Trophoblast cell (in vitro differentiated cells and primary cell): ENCODE results near the gene ADGRF1.

ENCODE experiments used
- DNase-seq, 2 donors: peaks; one replicate each; pipeline ENCODE4 v3.0.0-alpha.2; 2016
- H2AFZ ChIP-seq: 2 replicates; pipeline ENCODE4 v1.6.1; 2013; ENCODE audit warnings: low read length, moderate library complexity, mild to moderate bottlenecking; ENCODE audit not compliant: insufficient read depth, poor library complexity
- H2AK5ac ChIP-seq: 2 replicates; pipeline ENCODE4 v1.6.1; 2013; ENCODE audit warnings: mild to moderate bottlenecking, low read length
- H2BK120ac ChIP-seq: 2 replicates; pipeline ENCODE4 v1.6.1; 2013; ENCODE audit warnings: low read length, mild to moderate bottlenecking, moderate library complexity; ENCODE audit not compliant: insufficient read depth, poor library complexity
- H2BK12ac ChIP-seq: 2 replicates; pipeline ENCODE4 v1.6.1; 2013; ENCODE audit warnings: mild to moderate bottlenecking, low read length, moderate library complexity
- H2BK5ac ChIP-seq: 2 replicates; pipeline ENCODE4 v1.6.1; 2013; ENCODE audit warnings: low read length, low read depth, moderate library complexity, mild to moderate bottlenecking; ENCODE audit not compliant: poor library complexity
- H3K14ac ChIP-seq: 2 replicates; pipeline ENCODE4 v1.6.1; 2013; ENCODE audit warnings: mild to moderate bottlenecking, low read length
- H3K18ac ChIP-seq: 2 replicates; pipeline ENCODE4 v1.6.1; 2013; ENCODE audit warnings: mild to moderate bottlenecking, low read length
- H3K23ac ChIP-seq: 2 replicates; pipeline ENCODE4 v1.6.1; 2013; ENCODE audit warnings: low read length
- H3K27ac ChIP-seq: 2 replicates; pipeline ENCODE4 v1.5.1; 2013; ENCODE audit warnings: low read depth, mild to moderate bottlenecking, inconsistent platforms, low read length, moderate library complexity
- H3K27me3 ChIP-seq: 2 replicates; pipeline ENCODE4 v1.6.1; 2013; ENCODE audit warnings: inconsistent platforms, mild to moderate bottlenecking, low read length, moderate library complexity; ENCODE audit not compliant: insufficient read depth
- H3K36me3 ChIP-seq, 2 experiments: 1 replicate in 1 of 2; 2 replicates in 1 of 2; pipeline ENCODE4 v1.6.1; 2013; ENCODE audit warnings: low read length in 2 of 2, mild to moderate bottlenecking in 2 of 2, moderate library complexity in 1 of 2; ENCODE audit not compliant: insufficient read depth in 2 of 2, control insufficient read depth in 1 of 2
- H3K4ac ChIP-seq: 2 replicates; pipeline ENCODE4 v1.6.1; 2013; ENCODE audit warnings: low read depth, mild to moderate bottlenecking, low read length, moderate library complexity
- H3K4me1 ChIP-seq, 2 experiments: 1 replicate in 1 of 2; 2 replicates in 1 of 2; pipeline ENCODE4 v1.6.1; 2013; ENCODE audit warnings: low read length in 2 of 2, mild to moderate bottlenecking in 2 of 2, moderate library complexity in 1 of 2; ENCODE audit not compliant: insufficient read depth in 2 of 2, control insufficient read depth in 1 of 2
- H3K4me2 ChIP-seq: 2 replicates; pipeline ENCODE4 v1.6.1; 2013; ENCODE audit warnings: inconsistent platforms, mild to moderate bottlenecking, low read length, moderate library complexity
- H3K4me3 ChIP-seq: 2 replicates; pipeline ENCODE4 v1.5.1; 2013; ENCODE audit warnings: mild to moderate bottlenecking, low read depth, low read length, inconsistent platforms
- H3K79me1 ChIP-seq: one replicate; pipeline ENCODE4 v1.6.1; 2013; ENCODE audit warnings: low read length
- H3K79me2 ChIP-seq: 2 replicates; pipeline ENCODE4 v1.6.1; 2013; ENCODE audit warnings: low read length, mild to moderate bottlenecking; ENCODE audit not compliant: control insufficient read depth, insufficient read depth, poor library complexity
- H3K9ac ChIP-seq: 2 replicates; pipeline ENCODE4 v1.6.1; 2013; ENCODE audit warnings: mild to moderate bottlenecking, low read length
- H3K9me3 ChIP-seq: 2 replicates; pipeline ENCODE4 v1.6.1; 2013; ENCODE audit warnings: low read depth, mild to moderate bottlenecking, control low read depth, inconsistent platforms, low read length; ENCODE audit not compliant: insufficient read depth
- H4K12ac ChIP-seq: 2 replicates; pipeline ENCODE4 v1.6.1; 2013; ENCODE audit warnings: low read depth, mild to moderate bottlenecking, low read length, moderate library complexity
- H4K8ac ChIP-seq: 2 replicates; pipeline ENCODE4 v1.6.1; 2013; ENCODE audit warnings: low read depth, mild to moderate bottlenecking, low read length, moderate library complexity
- H4K91ac ChIP-seq: one replicate; pipeline ENCODE4 v1.6.1; 2013; ENCODE audit warnings: low read depth, mild to moderate bottlenecking, low read length, moderate library complexity
- WGBS: extraction: QIAGEN DNeasy Blood & Tissue Kit; methylation state at CpG from one replicate; pipeline ENCODE4 v1.1.7; 2013; ENCODE audit warnings: missing lambda C conversion rate; ENCODE audit not compliant: insufficient read length, insufficient coverage; ENCODE audit errors: extremely low coverage; 5-methylcytosine and 5-hydroxymethylcytosine counted together

Gene ADGRF1

GRCh38 chr6:47073125-47074110, 31.3 kb upstream of the ADGRF1 start:
- Histone ChIP-seq H3K4me3 (no peak overlapping the region), H3K79me1 (no peaks in the 10 kb centered on the region), H3K79me2 (no peaks in the 10 kb centered on the region), H3K36me3 (no peaks in the 10 kb centered on the region), H3K14ac (no peak overlapping the region), H3K4me1 (no peaks in the 10 kb centered on the region), H2BK120ac (no peak overlapping the region), H4K8ac (no peak overlapping the region), H3K23ac (no peak overlapping the region), H2BK5ac (no peak overlapping the region), H2BK12ac (no peak overlapping the region), H4K12ac (no peak overlapping the region), H2AK5ac (no peak overlapping the region), H3K18ac (no peak overlapping the region), H3K27me3 (no peaks in the 10 kb centered on the region), H3K4me2 (no peak overlapping the region), H3K9ac (no peak overlapping the region), H3K9me3 (no peaks in the 10 kb centered on the region), H4K91ac (no peak overlapping the region), H2AFZ (no peak overlapping the region), H3K27ac (no peak overlapping the region), H3K4ac (no peak overlapping the region)
- DNase-seq = peak in 1 of 2 donors; percentile 31
- WGBS = no CpG with 5 or more reads among the region's 5 CpGs

GRCh38 chr6:47072667-47073066, 30.5 kb upstream of the ADGRF1 start:
- no peaks in the 10 kb centered on the region for H3K79me1 ChIP-seq
- H2BK120ac ChIP-seq = no peak overlapping the region
- H3K18ac ChIP-seq = no peak overlapping the region
- H3K79me2 ChIP-seq = no peaks in the 10 kb centered on the region
- H2AK5ac ChIP-seq = no peak overlapping the region
- H4K91ac ChIP-seq = no peak overlapping the region
- no peak for DNase-seq
- WGBS = no CpG with 5 or more reads among the region's 1 CpG
- H3K27me3 ChIP-seq = no peaks in the 10 kb centered on the region
- H3K36me3 ChIP-seq = no peaks in the 10 kb centered on the region
- H3K4me2 ChIP-seq = no peak overlapping the region
- no peak overlapping the region for H4K8ac ChIP-seq
- H3K4me3 ChIP-seq = no peak overlapping the region
- no peaks in the 10 kb centered on the region for H3K9me3 ChIP-seq
- H4K12ac ChIP-seq = no peak overlapping the region
- no peak overlapping the region for H3K14ac ChIP-seq
- H2AFZ ChIP-seq = no peak overlapping the region
- H3K23ac ChIP-seq = no peak overlapping the region
- no peak overlapping the region for H3K27ac ChIP-seq
- H2BK5ac ChIP-seq = no peak overlapping the region
- no peak overlapping the region for H3K4ac ChIP-seq
- H3K4me1 ChIP-seq = no peaks in the 10 kb centered on the region
- H2BK12ac ChIP-seq = no peak overlapping the region
- no peak overlapping the region for H3K9ac ChIP-seq

GRCh38 chr6:47071681-47072080, 29.5 kb upstream of the ADGRF1 start:
- no peak for DNase-seq
- Histone ChIP-seq H2BK12ac (no peak overlapping the region), H3K9ac (no peak overlapping the region), H4K8ac (no peak overlapping the region), H2BK120ac (no peak overlapping the region), H3K4me1 (no peaks in the 10 kb centered on the region), H3K27ac (no peak overlapping the region), H2AK5ac (no peak overlapping the region), H2AFZ (no peak overlapping the region), H3K9me3 (no peaks in the 10 kb centered on the region), H3K4ac (no peak overlapping the region), H4K91ac (no peak overlapping the region), H3K4me3 (no peak overlapping the region), H3K18ac (no peak overlapping the region), H3K79me2 (no peaks in the 10 kb centered on the region), H3K4me2 (no peak overlapping the region), H3K23ac (no peak overlapping the region), H2BK5ac (no peak overlapping the region), H4K12ac (no peak overlapping the region), H3K36me3 (no peaks in the 10 kb centered on the region), H3K14ac (no peak overlapping the region), H3K79me1 (no peaks in the 10 kb centered on the region), H3K27me3 (no peaks in the 10 kb centered on the region)
- WGBS = no CpG with 5 or more reads among the region's 1 CpG

- Histone ChIP-seq H3K4me3 (no peak overlapping the region), H3K9ac (no peak overlapping the region), H3K27ac (no peak overlapping the region), H2BK12ac (no peak overlapping the region), H3K36me3 (no peaks in the 10 kb centered on the region), H3K14ac (no peak overlapping the region), H4K91ac (no peak overlapping the region), H2BK5ac (no peak overlapping the region), H3K4me2 (no peak overlapping the region), H2AK5ac (no peak overlapping the region), H3K4ac (no peak overlapping the region), H3K18ac (no peak overlapping the region), H4K8ac (no peak overlapping the region), H4K12ac (no peak overlapping the region), H3K4me1 (no peaks in the 10 kb centered on the region), H2AFZ (no peak overlapping the region), H3K9me3 (no peaks in the 10 kb centered on the region), H3K23ac (no peak overlapping the region), H3K27me3 (no peaks in the 10 kb centered on the region), H3K79me2 (no peaks in the 10 kb centered on the region), H2BK120ac (no peak overlapping the region), H3K79me1 (no peaks in the 10 kb centered on the region)
- no CpG with 5 or more reads among the region's 3 CpGs for WGBS
- DNase-seq = no peak
These were observed 28.3 kb upstream of the ADGRF1 start for GRCh38 chr6:47070461-47070860.
